Caco-2 (cell line): ENCODE results near the gene AHCYL2. TPM values are rescaled to one million over a fixed set of nuclear protein-coding genes. Genes with fewer than 3 reads are reported as not detected.

Experiments
- BruUV-seq: library from RNA; stranded (reverse); fragments of 400-500 nt; replicated peaks from 2 replicates; lab custom pipeline; 2021; lab: Mats Ljungman, UMichigan
- CTCF ChIA-PET: fragments of 300-600 bp; sonication (Branson Sonifier 250); formaldehyde crosslinking; loops from one replicate; lab custom pipeline; 2022; ENCODE audit warnings: antibody characterized with exemption; lab: Charles Lee
- POLR2A ChIA-PET: fragments of 300-600 bp; sonication (Branson Sonifier 250); formaldehyde crosslinking; loops from one replicate; lab custom pipeline; 2022; ENCODE audit warnings: antibody characterized with exemption; lab: Charles Lee
- DNase-seq, 2 experiments: peaks; one replicate each; pipeline versions ENCODE4 v3.0.0 to v3.0.0-alpha.2; 2020 to 2022
- H3K27me3 ChIP-seq: replicated peaks from 2 replicates; pipeline ENCODE4 v1.6.0; 2011; ENCODE audit warnings: low read length; ENCODE audit not compliant: control insufficient read depth, insufficient read depth
- H3K36me3 ChIP-seq: 2 replicates; pipeline ENCODE4 v1.5.1; 2011; ENCODE audit warnings: low read length; ENCODE audit not compliant: control insufficient read depth, insufficient read depth
- H3K4me1 ChIP-seq: fragments of 250-450 bp; sonication (Bioruptor Pico); 2 replicates; pipeline ENCODE4 v1.5.1; 2020; ENCODE audit warnings: mild to moderate bottlenecking
- H3K4me3 ChIP-seq: 2 replicates; pipeline ENCODE4 v1.5.1; 2011; ENCODE audit warnings: low read depth, mild to moderate bottlenecking, control low read depth, low read length
- H3K9me3 ChIP-seq: fragments of 250-450 bp; sonication (Bioruptor Pico); 2 replicates; pipeline ENCODE4 v1.5.1; 2020; ENCODE audit warnings: mild to moderate bottlenecking, moderate library complexity
- H3K27ac Mint-ChIP-seq: one replicate; pipeline ENCODE4 v1.8.0; 2022; ENCODE audit warnings: mixed read lengths; ENCODE audit not compliant: unreplicated experiment
- H3K27me3 Mint-ChIP-seq: one replicate; pipeline ENCODE4 v1.8.0; 2022; ENCODE audit warnings: mixed read lengths; ENCODE audit not compliant: insufficient read depth, unreplicated experiment
- H3K36me3 Mint-ChIP-seq: one replicate; pipeline ENCODE4 v1.8.0; 2022; ENCODE audit warnings: mild to moderate bottlenecking, mixed read lengths; ENCODE audit not compliant: insufficient read depth, unreplicated experiment
- H3K4me1 Mint-ChIP-seq: one replicate; pipeline ENCODE4 v1.8.0; 2022; ENCODE audit warnings: low read depth, mixed read lengths; ENCODE audit not compliant: unreplicated experiment
- H3K4me3 Mint-ChIP-seq: one replicate; pipeline ENCODE4 v1.8.0; 2022; ENCODE audit warnings: mild to moderate bottlenecking, moderate library complexity, mixed read lengths; ENCODE audit not compliant: unreplicated experiment
- H3K9me3 Mint-ChIP-seq: one replicate; pipeline ENCODE4 v1.8.0; 2022; ENCODE audit warnings: mixed read lengths; ENCODE audit not compliant: unreplicated experiment
- CTCF ChIP-seq, 2 experiments: fragments of 200-600 bp in 1 of 2; IDR thresholded peaks; 1 replicate in 1 of 2; 2 replicates in 1 of 2; pipeline versions ENCODE4 v1.5.1 to v1.8.0; 2011 to 2022; ENCODE audit warnings: antibody characterized with exemption in 1 of 2, control low read depth in 1 of 2, inconsistent platforms in 1 of 2, low read depth in 1 of 2, low read length in 1 of 2, mild to moderate bottlenecking in 1 of 2, moderate library complexity in 1 of 2; ENCODE audit not compliant: insufficient read depth in 1 of 2, severe bottlenecking in 1 of 2, unreplicated experiment in 1 of 2
- intact Hi-C: fragments of 100-400 bp; cut with micrococcal nuclease; formaldehyde crosslinking; loops from one replicate; pipeline ENCODE4 v1.10.0; 2022; ENCODE audit not compliant: unreplicated experiment
- total RNA-seq: library from RNA; stranded (reverse); gene quantifications from 2 replicates; pipeline ENCODE4 v1.2.3, GENCODE V29; 2022

Gene AHCYL2
- total RNA-seq, 1 experiment from 2014 or later = 15.8 TPM

GRCh38 chr7:129427526-129428045 is 202.8 kb downstream of the AHCYL2 start:
- TF ChIP-seq CTCF (IDR thresholded peaks at IDR 0.05; ENCODE audit: insufficient read depth in 1 of 2, low read depth in 1 of 2, low read length in 1 of 2, severe bottlenecking in 1 of 2, unreplicated experiment in 1 of 2) = no peak
- H3K36me3 Mint-ChIP-seq = peaks cover 5% of the 10 kb centered on the region
- no peaks in the 10 kb centered on the region for H3K9me3 Mint-ChIP-seq
- H3K27ac Mint-ChIP-seq = no peak overlapping the region
- CTCF ChIA-PET = no interaction called here
- BruUV-seq = no TSS peak
- intact Hi-C loops = no loop called here
- Histone ChIP-seq H3K27me3 (no peaks in the 10 kb centered on the region), H3K4me3 (no peak overlapping the region), H3K36me3 (no peaks in the 10 kb centered on the region), H3K4me1 (no peaks in the 10 kb centered on the region), H3K9me3 (no peaks in the 10 kb centered on the region)
- no peak overlapping the region for H3K4me3 Mint-ChIP-seq
- peaks cover under 1% of the 10 kb centered on the region for H3K4me1 Mint-ChIP-seq
- POLR2A ChIA-PET = no interaction called here
- peaks cover under 1% of the 10 kb centered on the region for H3K27me3 Mint-ChIP-seq
- no peak for DNase-seq

- H3K9me3 Mint-ChIP-seq = no peaks in the 10 kb centered on the region
- DNase-seq = no peak
- peaks cover 7% of the 10 kb centered on the region for H3K27me3 Mint-ChIP-seq
- intact Hi-C loops = no loop called here
- H3K27ac Mint-ChIP-seq = no peak overlapping the region
- peak overlapping the region; percentile 99 for H3K4me3 Mint-ChIP-seq
- Histone ChIP-seq H3K27me3 (no peaks in the 10 kb centered on the region), H3K9me3 (no peaks in the 10 kb centered on the region), H3K4me1 (no peaks in the 10 kb centered on the region), H3K4me3 (no peak overlapping the region), H3K36me3 (no peaks in the 10 kb centered on the region)
- no TSS peak for BruUV-seq
- CTCF ChIA-PET = no interaction called here
- POLR2A ChIA-PET = no interaction called here
- H3K4me1 Mint-ChIP-seq = peaks cover 8% of the 10 kb centered on the region
- H3K36me3 Mint-ChIP-seq = peaks cover 20% of the 10 kb centered on the region
- no peak for TF ChIP-seq CTCF (IDR thresholded peaks at IDR 0.05; ENCODE audit: insufficient read depth in 1 of 2, low read depth in 1 of 2, low read length in 1 of 2, severe bottlenecking in 1 of 2, unreplicated experiment in 1 of 2)
Measured at GRCh38 chr7:129431911-129432643, 207.2 kb downstream of the AHCYL2 start.

- intact Hi-C loops = loop anchor here (1.0 to 2.0 kb wide), 3 partner anchors 23 to 67 kb away; no protein-coding TSS in a partner anchor
- ChIA-PET CTCF (interaction anchor here (0.6 to 3.0 kb wide), 16 partner anchors 9 to 636 kb away, joined by 3 to 24 read pairs (median 4); partner anchors contain the start of gene KLHDC10), POLR2A (interaction anchor here (0.7 to 1.0 kb wide), 3 partner anchors 58 to 179 kb away, joined by 3 to 5 read pairs (median 5); no protein-coding TSS in a partner anchor)
- Histone ChIP-seq H3K9me3 (no peaks in the 10 kb centered on the region), H3K4me1 (no peaks in the 10 kb centered on the region; the same call in 1 of the 2 replicates), H3K4me3 (peak within 1 kb of the TSS; percentile 87), H3K36me3 (no peaks in the 10 kb centered on the region), H3K27me3 (no peaks in the 10 kb centered on the region)
- Mint-ChIP-seq H3K4me3 (peak within 1 kb of the TSS; percentile 99), H3K9me3 (no peaks in the 10 kb centered on the region), H3K27ac (peak within 1 kb of the TSS; percentile 87), H3K36me3 (peaks cover 15% of the 10 kb centered on the region), H3K4me1 (peaks cover 8% of the 10 kb centered on the region), H3K27me3 (peaks cover 7% of the 10 kb centered on the region)
- DNase-seq = peak; percentile 92 to 96
- TF ChIP-seq CTCF (IDR thresholded peaks at IDR 0.05; ENCODE audit: insufficient read depth in 1 of 2, low read depth in 1 of 2, low read length in 1 of 2, severe bottlenecking in 1 of 2, unreplicated experiment in 1 of 2) = peak in 1 of 2 experiments; percentile 39
- BruUV-seq = no TSS peak
Measured at GRCh38 chr7:129433847-129434674, 209.2 kb downstream of the AHCYL2 start, which contains the start of gene STRIP2. Gene STRIP2 (plus strand): TSS chr7:129434432. CDS start chr7:129434473, 41 bp downstream.
